ENCODE measurements around the gene JSRP1.

DNA sequence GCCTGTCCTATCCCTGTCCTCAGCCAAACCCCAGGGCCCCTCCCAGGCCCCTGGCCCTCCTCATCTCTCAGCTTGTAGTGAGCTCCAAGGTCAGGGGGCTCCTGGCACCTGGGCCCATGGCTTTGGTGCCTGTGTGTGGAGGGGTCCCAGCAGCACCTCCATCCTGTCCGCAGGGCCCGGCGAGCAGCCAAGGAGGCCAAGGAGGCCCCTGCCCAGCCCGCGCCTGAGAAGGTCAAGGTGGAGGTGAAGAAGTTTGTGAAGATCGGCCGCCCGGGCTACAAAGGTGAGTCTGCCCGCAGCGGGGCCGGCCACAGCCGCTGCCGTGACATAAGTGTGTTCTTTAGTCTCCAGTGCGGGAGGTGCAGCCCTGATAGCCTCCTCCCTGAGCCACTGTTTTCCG lies 10.9 kb downstream of the JSRP1 start:
- TF ChIP-seq, protein P1, sequence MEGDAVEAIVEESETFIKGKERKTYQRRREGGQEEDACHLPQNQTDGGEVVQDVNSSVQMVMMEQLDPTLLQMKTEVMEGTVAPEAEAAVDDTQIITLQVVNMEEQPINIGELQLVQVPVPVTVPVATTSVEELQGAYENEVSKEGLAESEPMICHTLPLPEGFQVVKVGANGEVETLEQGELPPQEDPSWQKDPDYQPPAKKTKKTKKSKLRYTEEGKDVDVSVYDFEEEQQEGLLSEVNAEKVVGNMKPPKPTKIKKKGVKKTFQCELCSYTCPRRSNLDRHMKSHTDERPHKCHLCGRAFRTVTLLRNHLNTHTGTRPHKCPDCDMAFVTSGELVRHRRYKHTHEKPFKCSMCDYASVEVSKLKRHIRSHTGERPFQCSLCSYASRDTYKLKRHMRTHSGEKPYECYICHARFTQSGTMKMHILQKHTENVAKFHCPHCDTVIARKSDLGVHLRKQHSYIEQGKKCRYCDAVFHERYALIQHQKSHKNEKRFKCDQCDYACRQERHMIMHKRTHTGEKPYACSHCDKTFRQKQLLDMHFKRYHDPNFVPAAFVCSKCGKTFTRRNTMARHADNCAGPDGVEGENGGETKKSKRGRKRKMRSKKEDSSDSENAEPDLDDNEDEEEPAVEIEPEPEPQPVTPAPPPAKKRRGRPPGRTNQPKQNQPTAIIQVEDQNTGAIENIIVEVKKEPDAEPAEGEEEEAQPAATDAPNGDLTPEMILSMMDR (IDR thresholded peaks at IDR 0.05): no peak
- no peak for TF ChIP-seq POLR2A (IDR thresholded peaks at IDR 0.05)
